ENCODE results near the gene ADAMTS9.

ADAMTS9 gene

DNA sequence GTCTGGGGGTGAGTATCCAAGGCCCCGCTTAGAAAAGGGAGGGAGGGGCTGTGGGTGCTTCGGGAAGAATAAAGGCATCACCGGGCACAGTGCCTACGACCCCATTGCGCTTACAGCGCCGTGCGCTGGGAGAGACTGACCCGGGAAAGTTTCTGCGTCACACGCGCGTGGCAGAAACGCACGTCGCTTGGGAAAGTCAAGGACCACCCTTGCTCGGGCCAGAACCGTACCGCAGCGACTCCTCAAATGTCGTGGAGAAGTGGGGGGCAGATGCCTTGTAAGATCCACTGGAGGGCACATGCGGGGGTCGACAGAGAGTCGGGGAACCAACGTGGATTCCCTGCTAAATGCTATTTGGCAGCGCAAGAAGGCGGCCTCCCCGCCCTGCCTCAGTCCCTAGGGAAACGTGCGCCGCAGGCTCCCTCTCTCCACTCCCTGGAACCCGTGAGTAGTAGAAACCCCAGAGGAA lies 2.4 kb downstream of the ADAMTS9 start:
- Histone ChIP-seq H3K4me3 (ENCODE audit: low read depth in 1 of 2, low read length in 2 of 2) (peak overlapping the region; percentile 75 to 95), H3K27me3 (ENCODE audit: control insufficient read depth in 1 of 2, insufficient read depth in 2 of 2, low read length in 2 of 2) (no peaks in the 10 kb centered on the region), H3K4me1 (ENCODE audit: insufficient read depth, low read length) (peaks cover 25% of the 10 kb centered on the region), H3K9me3 (ENCODE audit: low read length) (no peaks in the 10 kb centered on the region), H3K27ac (ENCODE audit: low read depth, low read length) (peak overlapping the region; percentile 85), H3K9ac (ENCODE audit: low read length) (peak overlapping the region; percentile 95), H3K36me3 (ENCODE audit: insufficient read depth, low read length) (peaks cover 9% of the 10 kb centered on the region)

GRCh38 chr3:64684715-64685261 lies 3.0 kb downstream of the ADAMTS9 start:
- Histone ChIP-seq H3K36me3 (ENCODE audit: insufficient read depth, low read length) (peaks cover 10% of the 10 kb centered on the region), H3K9ac (ENCODE audit: low read length) (peak overlapping the region; percentile 95), H3K27ac (ENCODE audit: low read depth, low read length) (peak overlapping the region; percentile 85), H3K9me3 (ENCODE audit: low read length) (no peaks in the 10 kb centered on the region), H3K4me3 (ENCODE audit: low read depth in 1 of 2, low read length in 2 of 2) (peak overlapping the region; percentile 75 to 95), H3K27me3 (ENCODE audit: control insufficient read depth in 1 of 2, insufficient read depth in 2 of 2, low read length in 2 of 2) (no peaks in the 10 kb centered on the region), H3K4me1 (ENCODE audit: insufficient read depth, low read length) (peaks cover 22% of the 10 kb centered on the region)

GRCh38 chr3:64681827-64682226 lies 6.0 kb downstream of the ADAMTS9 start:
- peaks cover 10% of the 10 kb centered on the region for H3K36me3 ChIP-seq (ENCODE audit: insufficient read depth, low read length)

GRCh38 chr3:64681015-64681414 lies 6.8 kb downstream of the ADAMTS9 start:
- H3K9ac ChIP-seq (ENCODE audit: low read length): no peak overlapping the region
- H3K9me3 ChIP-seq (ENCODE audit: low read length): no peaks in the 10 kb centered on the region
- H3K27me3 ChIP-seq (ENCODE audit: control insufficient read depth in 1 of 2, insufficient read depth in 2 of 2, low read length in 2 of 2): no peaks in the 10 kb centered on the region
- no peak overlapping the region for H3K4me3 ChIP-seq (ENCODE audit: low read depth in 1 of 2, low read length in 2 of 2)
- H3K4me1 ChIP-seq (ENCODE audit: insufficient read depth, low read length): peaks cover 10% of the 10 kb centered on the region
- no peak overlapping the region for H3K27ac ChIP-seq (ENCODE audit: low read depth, low read length)
- peaks cover 10% of the 10 kb centered on the region for H3K36me3 ChIP-seq (ENCODE audit: insufficient read depth, low read length)

More at GRCh38 chr3:64681827-64682226, 6.0 kb downstream of the ADAMTS9 start:
- Histone ChIP-seq H3K27me3 (ENCODE audit: control insufficient read depth in 1 of 2, insufficient read depth in 2 of 2, low read length in 2 of 2) (no peaks in the 10 kb centered on the region), H3K4me1 (ENCODE audit: insufficient read depth, low read length) (peaks cover 10% of the 10 kb centered on the region), H3K27ac (ENCODE audit: low read depth, low read length) (no peak overlapping the region), H3K9me3 (ENCODE audit: low read length) (no peaks in the 10 kb centered on the region), H3K9ac (ENCODE audit: low read length) (no peak overlapping the region), H3K4me3 (ENCODE audit: low read depth in 1 of 2, low read length in 2 of 2) (no peak overlapping the region)

- Histone ChIP-seq H3K27ac (ENCODE audit: low read depth, low read length) (no peak overlapping the region), H3K9ac (ENCODE audit: low read length) (no peak overlapping the region), H3K4me3 (ENCODE audit: low read depth in 1 of 2, low read length in 2 of 2) (no peak overlapping the region), H3K27me3 (ENCODE audit: control insufficient read depth in 1 of 2, insufficient read depth in 2 of 2, low read length in 2 of 2) (no peaks in the 10 kb centered on the region), H3K4me1 (ENCODE audit: insufficient read depth, low read length) (peaks cover 10% of the 10 kb centered on the region), H3K36me3 (ENCODE audit: insufficient read depth, low read length) (peaks cover 10% of the 10 kb centered on the region), H3K9me3 (ENCODE audit: low read length) (no peaks in the 10 kb centered on the region)
Observed at GRCh38 chr3:64680334-64680733, 7.5 kb downstream of the ADAMTS9 start.

GRCh38 chr3:64677961-64678716 lies 9.7 kb downstream of the ADAMTS9 start:
- no peaks in the 10 kb centered on the region for H3K9me3 ChIP-seq (ENCODE audit: low read length)
- H3K27me3 ChIP-seq (ENCODE audit: control insufficient read depth in 1 of 2, insufficient read depth in 2 of 2, low read length in 2 of 2): no peaks in the 10 kb centered on the region
- no peak overlapping the region for H3K9ac ChIP-seq (ENCODE audit: low read length)
- H3K36me3 ChIP-seq (ENCODE audit: insufficient read depth, low read length): peaks cover 10% of the 10 kb centered on the region
- no peak overlapping the region for H3K4me3 ChIP-seq (ENCODE audit: low read depth in 1 of 2, low read length in 2 of 2)
- H3K27ac ChIP-seq (ENCODE audit: low read depth, low read length): no peak overlapping the region
- peaks cover 13% of the 10 kb centered on the region for H3K4me1 ChIP-seq (ENCODE audit: insufficient read depth, low read length)

DNA sequence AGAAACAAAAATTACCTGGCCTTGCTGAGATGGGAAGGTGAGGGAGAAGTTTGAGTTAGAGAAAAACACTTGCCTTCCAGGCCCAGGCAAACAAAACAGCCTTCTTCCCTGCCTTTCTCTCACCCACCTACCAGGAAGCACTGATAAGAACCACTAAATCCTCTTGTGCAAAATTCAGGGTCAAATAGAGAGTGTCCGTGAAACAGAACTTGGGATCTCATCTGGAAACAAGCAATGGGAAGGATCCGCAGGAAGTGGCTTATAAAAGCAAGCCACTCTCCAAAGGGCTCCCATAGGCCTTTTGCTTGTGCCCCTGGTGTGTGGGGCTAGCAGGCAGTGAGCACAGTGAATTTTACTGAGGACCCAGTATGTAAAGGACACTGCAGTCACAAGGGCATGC lies 11.0 kb downstream of the ADAMTS9 start:
- H3K4me3 ChIP-seq (ENCODE audit: low read depth in 1 of 2, low read length in 2 of 2): no peak overlapping the region
- no peak overlapping the region for H3K9ac ChIP-seq (ENCODE audit: low read length)
- H3K27me3 ChIP-seq (ENCODE audit: control insufficient read depth in 1 of 2, insufficient read depth in 2 of 2, low read length in 2 of 2): no peaks in the 10 kb centered on the region
- H3K36me3 ChIP-seq (ENCODE audit: insufficient read depth, low read length): peaks cover 10% of the 10 kb centered on the region
- H3K4me1 ChIP-seq (ENCODE audit: insufficient read depth, low read length): peaks cover 10% of the 10 kb centered on the region
- H3K9me3 ChIP-seq (ENCODE audit: low read length): no peaks in the 10 kb centered on the region
- no peak overlapping the region for H3K27ac ChIP-seq (ENCODE audit: low read depth, low read length)

GRCh38 chr3:64675687-64676247 lies 12.0 kb downstream of the ADAMTS9 start:
- no peak overlapping the region for H3K9ac ChIP-seq (ENCODE audit: low read length)
- no peak overlapping the region for H3K27ac ChIP-seq (ENCODE audit: low read depth, low read length)
- H3K4me1 ChIP-seq (ENCODE audit: insufficient read depth, low read length): peaks cover 8% of the 10 kb centered on the region
- H3K36me3 ChIP-seq (ENCODE audit: insufficient read depth, low read length): peaks cover 5% of the 10 kb centered on the region
- H3K4me3 ChIP-seq (ENCODE audit: low read depth in 1 of 2, low read length in 2 of 2): no peak overlapping the region
- no peaks in the 10 kb centered on the region for H3K27me3 ChIP-seq (ENCODE audit: control insufficient read depth in 1 of 2, insufficient read depth in 2 of 2, low read length in 2 of 2)
- no peaks in the 10 kb centered on the region for H3K9me3 ChIP-seq (ENCODE audit: low read length)

- Histone ChIP-seq H3K9ac (ENCODE audit: low read length) (no peak overlapping the region), H3K4me1 (ENCODE audit: insufficient read depth, low read length) (peaks cover 8% of the 10 kb centered on the region), H3K9me3 (ENCODE audit: low read length) (no peaks in the 10 kb centered on the region), H3K27me3 (ENCODE audit: control insufficient read depth in 1 of 2, insufficient read depth in 2 of 2, low read length in 2 of 2) (no peaks in the 10 kb centered on the region), H3K27ac (ENCODE audit: low read depth, low read length) (no peak overlapping the region), H3K4me3 (ENCODE audit: low read depth in 1 of 2, low read length in 2 of 2) (no peak overlapping the region), H3K36me3 (ENCODE audit: insufficient read depth, low read length) (no peaks in the 10 kb centered on the region)
Observed at GRCh38 chr3:64674591-64675076, 13.2 kb downstream of the ADAMTS9 start.

DNA sequence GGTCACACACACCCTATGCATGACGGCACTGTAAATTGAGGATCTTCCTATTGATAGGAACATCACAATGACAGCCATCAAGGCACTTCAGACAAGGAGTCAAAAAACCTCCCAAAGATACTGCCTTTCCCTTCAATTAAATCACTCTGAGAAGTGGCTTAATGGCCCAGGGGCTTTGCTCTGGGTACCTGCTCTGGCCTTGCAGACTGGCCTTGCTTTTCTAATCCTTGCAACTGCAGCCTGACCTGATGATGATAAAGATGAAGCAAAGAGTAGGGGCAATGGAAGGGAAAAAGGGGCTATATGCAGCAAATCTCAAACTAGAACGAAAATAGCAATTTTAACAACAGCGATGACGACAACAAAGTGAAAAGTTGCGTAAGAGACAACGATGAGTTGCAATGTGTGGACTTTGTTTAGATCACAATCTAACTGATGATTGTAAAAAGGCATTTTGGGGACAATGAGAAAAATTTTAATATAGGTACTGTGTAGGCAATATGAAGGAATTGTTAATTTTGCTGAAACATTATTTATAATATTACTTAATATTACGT lies 14.6 kb downstream of the ADAMTS9 start:
- Histone ChIP-seq H3K27me3 (ENCODE audit: control insufficient read depth in 1 of 2, insufficient read depth in 2 of 2, low read length in 2 of 2) (no peaks in the 10 kb centered on the region), H3K9me3 (ENCODE audit: low read length) (no peaks in the 10 kb centered on the region), H3K36me3 (ENCODE audit: insufficient read depth, low read length) (no peaks in the 10 kb centered on the region), H3K9ac (ENCODE audit: low read length) (no peak overlapping the region), H3K4me3 (ENCODE audit: low read depth in 1 of 2, low read length in 2 of 2) (no peak overlapping the region), H3K4me1 (ENCODE audit: insufficient read depth, low read length) (peaks cover 18% of the 10 kb centered on the region), H3K27ac (ENCODE audit: low read depth, low read length) (no peak overlapping the region)

Measured in muscle layer of colon (tissue), 2 donors.